Activated naive CD4-positive, alpha-beta T cell treated with anti-CD3 and anti-CD28 coated beads, Interleukin-2, amount 50 U/mL, for 24 hours (primary cell): Measurements from ENCODE around the gene UQCR10.

ENCODE experiments used
- H3K27ac Mint-ChIP-seq: one replicate; pipeline ENCODE4 v1.8.0; 2021; ENCODE audit warnings: mild to moderate bottlenecking, mixed read lengths
- H3K27me3 Mint-ChIP-seq: one replicate; pipeline ENCODE4 v1.8.0; 2021; ENCODE audit warnings: mixed read lengths
- H3K36me3 Mint-ChIP-seq: one replicate; pipeline ENCODE4 v1.8.0; 2021; ENCODE audit warnings: mixed read lengths
- H3K4me1 Mint-ChIP-seq: one replicate; pipeline ENCODE4 v1.8.0; 2021; ENCODE audit warnings: mixed read lengths
- H3K4me3 Mint-ChIP-seq: one replicate; pipeline ENCODE4 v1.8.0; 2021; ENCODE audit warnings: mild to moderate bottlenecking, mixed read lengths
- H3K9me3 Mint-ChIP-seq: one replicate; pipeline ENCODE4 v1.8.0; 2021; ENCODE audit warnings: mixed read lengths

The UQCR10 gene

DNA sequence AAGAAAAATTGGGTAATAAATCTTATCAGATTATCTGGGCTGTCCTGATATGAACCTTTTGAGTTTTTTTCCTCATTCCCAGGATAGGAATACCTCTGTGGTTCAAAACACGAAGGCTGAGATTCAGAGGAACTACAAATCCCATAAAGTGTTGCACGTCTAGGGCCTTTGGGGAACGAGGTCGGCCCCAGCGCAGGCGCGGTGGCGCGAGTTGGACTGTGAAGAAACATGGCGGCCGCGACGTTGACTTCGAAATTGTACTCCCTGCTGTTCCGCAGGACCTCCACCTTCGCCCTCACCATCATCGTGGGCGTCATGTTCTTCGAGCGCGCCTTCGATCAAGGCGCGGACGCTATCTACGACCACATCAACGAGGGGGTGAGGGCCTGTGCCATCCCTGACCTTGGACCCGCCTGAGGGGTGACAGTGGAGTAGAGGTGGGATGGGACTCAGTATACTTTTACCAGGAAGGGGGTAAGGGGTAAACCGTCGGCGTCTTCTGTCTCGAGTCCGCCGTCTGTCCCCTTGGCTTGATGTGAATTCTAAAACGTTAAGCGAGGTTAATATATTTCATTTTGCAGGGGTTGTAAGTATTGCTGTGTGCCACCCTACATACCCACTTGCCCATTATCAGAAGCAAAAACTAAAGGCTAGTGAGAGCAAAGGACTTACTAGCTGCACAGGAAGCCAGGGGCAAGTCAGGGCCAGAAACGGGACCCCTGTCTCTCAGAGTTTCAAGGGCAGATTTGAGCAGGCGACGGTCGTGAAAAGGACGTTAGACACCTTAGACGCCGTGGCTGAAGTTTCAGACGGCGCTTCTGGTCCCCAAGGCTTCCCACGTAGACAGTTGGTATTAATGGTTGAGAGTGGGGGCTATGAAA lies at the start of gene UQCR10:
UQCR10 (plus strand) TSS at position 199 of the 881 bp plus-strand sequence; CDS start at position 229, 30 bp downstream.
- peak within 1 kb of the TSS; percentile 99 for H3K4me3 Mint-ChIP-seq
- H3K36me3 Mint-ChIP-seq = peaks cover 9% of the 10 kb centered on the region
- H3K27me3 Mint-ChIP-seq = no peaks in the 10 kb centered on the region
- no peaks in the 10 kb centered on the region for H3K9me3 Mint-ChIP-seq
- peak within 1 kb of the TSS; percentile 99 for H3K27ac Mint-ChIP-seq
- peaks cover 39% of the 10 kb centered on the region for H3K4me1 Mint-ChIP-seq

DNA sequence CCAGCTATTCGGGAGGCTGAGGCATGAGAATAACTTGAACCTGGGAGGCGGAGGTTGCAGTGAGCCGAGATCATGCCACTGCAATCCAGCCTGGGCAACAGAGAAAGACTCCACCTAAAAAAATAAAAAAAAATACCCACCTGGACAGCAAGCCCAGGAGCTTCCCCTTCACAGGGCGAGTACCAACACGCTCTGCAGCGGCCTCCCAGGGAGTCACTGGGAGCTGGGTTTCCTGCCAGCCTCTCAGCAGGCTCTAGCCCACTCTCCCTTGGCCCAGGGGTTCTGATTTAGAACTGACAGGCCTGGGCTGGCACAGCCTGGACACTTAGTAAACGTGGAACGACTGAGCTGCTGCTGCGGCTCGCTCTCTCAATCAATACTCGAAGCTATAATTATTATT lies 49.4 kb upstream of the UQCR10 start:
- H3K27me3 Mint-ChIP-seq = peaks cover 30% of the 10 kb centered on the region
- H3K27ac Mint-ChIP-seq = no peak overlapping the region
- H3K9me3 Mint-ChIP-seq = no peaks in the 10 kb centered on the region
- no peak overlapping the region for H3K4me3 Mint-ChIP-seq
- H3K4me1 Mint-ChIP-seq = no peaks in the 10 kb centered on the region
- H3K36me3 Mint-ChIP-seq = peaks cover 2% of the 10 kb centered on the region

DNA sequence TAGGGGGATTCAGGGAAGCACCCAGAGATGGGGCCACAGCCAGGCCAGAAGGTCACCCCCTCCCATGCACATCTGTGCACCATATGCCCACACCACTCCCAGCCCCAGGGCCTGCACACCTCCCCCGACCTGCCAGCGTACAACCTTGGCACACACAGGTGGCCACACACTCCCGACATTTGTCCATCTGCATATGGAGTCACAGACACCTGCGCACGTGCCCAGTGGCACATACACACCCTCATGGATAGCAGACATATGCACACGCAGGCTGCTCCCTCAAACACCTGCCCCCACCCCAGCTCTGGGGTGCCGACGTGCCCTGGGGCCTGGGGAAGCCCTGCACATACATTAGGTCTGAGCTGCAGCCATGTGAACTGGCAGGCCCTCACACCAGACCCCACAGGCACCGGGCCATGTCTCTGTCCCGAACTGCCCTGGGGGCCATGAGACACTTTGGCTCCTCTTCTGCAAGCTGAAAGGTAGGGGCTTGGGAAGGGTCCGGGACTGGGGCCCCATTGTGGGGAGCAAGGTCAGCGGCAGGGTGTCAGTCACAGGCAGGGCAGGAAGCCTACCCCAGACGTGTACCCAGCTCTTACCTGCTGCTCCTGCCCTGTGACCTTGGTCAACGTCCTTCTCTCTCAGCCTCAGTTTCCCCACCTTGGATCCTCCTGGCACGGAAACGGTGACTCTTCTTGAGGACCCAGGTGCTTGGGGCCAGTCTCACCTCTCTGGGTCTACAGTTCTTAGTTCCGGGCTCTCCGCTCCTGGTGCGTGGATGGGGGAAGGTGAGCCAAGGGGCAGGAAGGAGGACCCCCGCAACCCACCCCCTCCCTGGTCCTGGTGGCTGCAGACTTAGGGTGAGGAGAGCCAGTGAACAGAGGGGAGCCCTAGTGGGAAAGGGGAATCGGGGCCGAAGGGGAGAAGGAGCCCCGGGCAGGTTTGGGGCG lies 47.9 kb upstream of the UQCR10 start:
- no peak overlapping the region for H3K27ac Mint-ChIP-seq
- H3K4me1 Mint-ChIP-seq = no peaks in the 10 kb centered on the region
- H3K36me3 Mint-ChIP-seq = peaks cover 2% of the 10 kb centered on the region
- peak overlapping the region; percentile 19 for H3K4me3 Mint-ChIP-seq
- peaks cover 30% of the 10 kb centered on the region for H3K27me3 Mint-ChIP-seq
- no peaks in the 10 kb centered on the region for H3K9me3 Mint-ChIP-seq

DNA sequence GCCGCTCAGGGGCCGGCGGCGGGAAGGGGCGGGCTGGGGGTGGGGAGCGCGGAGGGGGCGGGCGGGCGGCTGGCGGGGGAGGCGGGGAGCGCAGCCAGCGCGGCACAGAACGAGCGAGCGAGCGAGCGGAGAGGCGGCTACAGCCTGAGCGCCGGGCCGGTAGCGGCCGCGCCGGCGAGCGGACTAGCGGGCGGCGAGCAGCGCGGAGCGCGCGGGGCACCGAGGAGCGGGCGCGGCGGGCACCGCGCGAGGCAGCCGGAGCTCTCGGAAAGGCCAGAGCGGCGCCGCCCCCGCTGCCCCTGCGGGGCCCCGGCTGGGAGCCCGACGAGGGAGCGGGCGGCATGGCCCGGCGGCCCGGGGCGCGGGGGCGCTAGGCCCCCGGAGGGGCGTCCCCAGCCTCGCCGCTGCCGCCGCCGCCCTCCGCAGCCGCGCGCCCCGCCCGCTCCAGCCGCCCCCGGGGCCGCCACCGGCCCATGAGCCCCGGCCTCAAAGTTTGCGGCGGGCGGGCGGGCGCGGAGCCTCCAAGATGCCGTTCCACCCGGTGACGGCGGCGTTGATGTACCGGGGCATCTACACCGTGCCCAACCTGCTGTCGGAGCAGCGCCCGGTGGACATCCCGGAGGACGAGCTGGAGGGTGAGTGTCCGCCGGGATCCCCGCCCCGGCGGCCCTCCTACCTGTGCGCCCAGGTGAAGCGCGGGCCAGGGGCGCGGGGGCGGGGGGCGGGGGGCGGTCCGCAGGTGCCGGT lies 47.1 kb upstream of the UQCR10 start, which contains the start of gene CABP7:
CABP7 (plus strand) TSS at position 105 of the 747 bp plus-strand sequence; CDS start at position 527, 422 bp downstream.
- no peak within 1 kb of the TSS for H3K27ac Mint-ChIP-seq
- peaks cover 2% of the 10 kb centered on the region for H3K36me3 Mint-ChIP-seq
- H3K9me3 Mint-ChIP-seq = no peaks in the 10 kb centered on the region
- H3K4me1 Mint-ChIP-seq = no peaks in the 10 kb centered on the region
- H3K4me3 Mint-ChIP-seq = peak within 1 kb of the TSS; percentile 19
- H3K27me3 Mint-ChIP-seq = peaks cover 30% of the 10 kb centered on the region

DNA sequence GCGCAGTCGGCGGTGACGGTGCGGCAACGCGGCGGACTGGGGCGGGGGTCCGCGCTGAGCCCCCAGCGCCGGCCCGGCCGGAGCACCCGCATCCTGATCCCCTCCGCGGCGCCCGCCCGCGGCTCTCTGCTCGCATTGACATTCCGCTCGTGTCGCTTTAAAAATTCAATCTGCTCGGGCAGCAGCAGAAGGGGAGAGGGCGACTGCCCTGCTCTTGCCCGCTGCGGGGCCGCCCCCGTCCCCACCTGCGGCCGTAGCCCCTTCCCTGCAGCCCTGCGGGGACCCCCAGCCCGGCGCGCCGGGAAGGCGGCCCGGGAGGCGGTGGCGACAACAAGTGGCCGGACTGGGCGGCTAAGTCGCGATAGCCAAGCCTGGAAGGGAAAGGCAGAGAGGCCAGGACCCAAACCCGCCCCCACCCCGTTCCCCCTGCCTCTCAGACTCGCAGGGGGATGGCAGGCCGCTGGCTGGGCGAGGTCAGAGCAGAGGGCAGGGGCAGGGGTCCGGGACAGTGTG lies 46.3 kb upstream of the UQCR10 start:
- Mint-ChIP-seq H3K27ac (no peak overlapping the region), H3K36me3 (peaks cover 2% of the 10 kb centered on the region), H3K9me3 (no peaks in the 10 kb centered on the region), H3K27me3 (peaks cover 30% of the 10 kb centered on the region), H3K4me1 (no peaks in the 10 kb centered on the region), H3K4me3 (no peak overlapping the region)

DNA sequence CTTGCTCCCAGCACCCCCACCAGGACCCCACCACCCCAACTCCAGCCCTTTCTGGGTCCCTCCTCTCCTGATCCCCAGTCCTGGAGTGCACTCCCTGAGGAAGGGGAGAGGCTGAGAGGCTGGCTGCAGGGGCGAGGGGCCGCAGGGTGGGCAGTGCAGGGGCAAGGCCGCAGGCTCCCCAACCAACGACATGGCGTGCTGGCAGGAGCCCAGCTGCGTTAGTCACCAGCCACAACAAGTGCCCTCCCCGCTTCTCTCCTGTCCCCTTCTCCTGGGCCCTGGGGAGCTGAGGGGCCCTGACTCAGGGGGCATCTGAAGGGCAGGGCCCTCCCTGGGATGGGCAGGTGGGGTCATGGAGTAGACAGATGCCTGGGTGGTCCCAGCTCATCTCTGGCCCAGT lies 45.0 kb upstream of the UQCR10 start:
- H3K4me3 Mint-ChIP-seq = no peak overlapping the region
- H3K9me3 Mint-ChIP-seq = no peaks in the 10 kb centered on the region
- no peaks in the 10 kb centered on the region for H3K4me1 Mint-ChIP-seq
- no peak overlapping the region for H3K27ac Mint-ChIP-seq
- peaks cover 20% of the 10 kb centered on the region for H3K27me3 Mint-ChIP-seq
- no peaks in the 10 kb centered on the region for H3K36me3 Mint-ChIP-seq

DNA sequence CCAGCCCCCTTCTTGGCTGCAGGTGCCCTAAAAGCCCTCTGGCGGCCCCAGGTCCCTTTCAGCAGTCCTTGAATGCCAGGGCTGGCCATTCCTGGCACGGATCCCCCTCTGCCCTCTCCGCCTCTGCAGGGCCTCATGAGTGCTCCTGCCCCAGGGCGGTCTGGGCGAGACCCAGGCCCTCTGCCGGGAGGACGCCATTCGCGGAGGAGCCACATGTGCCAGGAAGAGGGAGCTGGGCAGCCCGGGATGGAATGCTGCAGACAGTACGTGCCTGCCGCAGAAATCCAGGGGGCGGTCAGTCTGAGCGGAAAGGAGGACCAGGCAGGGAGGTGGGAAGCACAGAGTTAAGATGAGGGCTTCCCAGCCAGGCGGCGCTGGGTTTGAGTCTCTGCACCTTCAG lies 44.6 kb upstream of the UQCR10 start:
- Mint-ChIP-seq H3K9me3 (no peaks in the 10 kb centered on the region), H3K36me3 (no peaks in the 10 kb centered on the region), H3K27ac (no peak overlapping the region), H3K4me1 (no peaks in the 10 kb centered on the region), H3K27me3 (peaks cover 16% of the 10 kb centered on the region), H3K4me3 (no peak overlapping the region)

DNA sequence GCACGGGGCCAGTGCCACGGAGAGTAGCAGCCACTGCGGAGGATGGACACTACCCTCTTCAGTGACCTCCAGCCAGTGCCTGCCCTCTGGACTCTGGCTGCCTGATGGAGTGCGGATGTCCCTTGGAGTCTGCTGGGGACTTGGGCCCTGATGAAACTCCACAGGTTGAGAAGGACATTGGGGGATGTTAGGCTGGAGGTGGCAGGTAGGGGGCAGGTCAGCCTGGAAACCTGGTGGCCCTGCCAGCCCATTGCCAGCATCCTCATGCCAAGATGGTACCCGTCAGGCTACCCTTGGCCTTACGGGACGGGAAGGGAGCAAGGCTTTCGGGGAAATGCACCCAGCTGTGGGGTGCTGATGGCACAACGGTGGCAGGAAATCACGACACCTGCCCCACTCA lies 43.4 kb upstream of the UQCR10 start:
- Mint-ChIP-seq H3K9me3 (no peaks in the 10 kb centered on the region), H3K4me3 (no peak overlapping the region), H3K36me3 (no peaks in the 10 kb centered on the region), H3K4me1 (no peaks in the 10 kb centered on the region), H3K27ac (no peak overlapping the region), H3K27me3 (peaks cover 9% of the 10 kb centered on the region)

DNA sequence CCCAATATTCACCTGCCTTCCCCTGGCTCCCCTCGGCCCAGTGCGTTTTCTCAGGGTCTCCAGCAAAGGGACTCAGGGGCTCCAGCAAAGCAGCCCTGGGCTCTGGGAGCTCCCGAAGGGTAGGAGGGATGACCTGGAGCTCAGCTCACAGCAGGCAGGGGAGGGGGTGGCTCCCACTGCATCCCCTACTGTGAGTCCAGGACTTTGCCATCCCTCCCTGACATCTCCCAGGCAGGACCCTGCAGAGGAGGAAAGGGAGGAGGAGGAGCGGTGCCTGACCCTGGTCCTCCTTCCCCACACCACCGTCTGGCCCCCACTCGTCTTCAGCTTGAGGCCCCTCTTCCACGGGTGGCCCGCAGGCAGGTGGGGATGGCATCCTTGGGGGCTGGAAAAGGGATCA lies 42.3 kb upstream of the UQCR10 start:
- no peaks in the 10 kb centered on the region for H3K36me3 Mint-ChIP-seq
- H3K27ac Mint-ChIP-seq = no peak overlapping the region
- no peaks in the 10 kb centered on the region for H3K4me1 Mint-ChIP-seq
- H3K27me3 Mint-ChIP-seq = peaks cover 2% of the 10 kb centered on the region
- no peak overlapping the region for H3K4me3 Mint-ChIP-seq
- H3K9me3 Mint-ChIP-seq = no peaks in the 10 kb centered on the region

DNA sequence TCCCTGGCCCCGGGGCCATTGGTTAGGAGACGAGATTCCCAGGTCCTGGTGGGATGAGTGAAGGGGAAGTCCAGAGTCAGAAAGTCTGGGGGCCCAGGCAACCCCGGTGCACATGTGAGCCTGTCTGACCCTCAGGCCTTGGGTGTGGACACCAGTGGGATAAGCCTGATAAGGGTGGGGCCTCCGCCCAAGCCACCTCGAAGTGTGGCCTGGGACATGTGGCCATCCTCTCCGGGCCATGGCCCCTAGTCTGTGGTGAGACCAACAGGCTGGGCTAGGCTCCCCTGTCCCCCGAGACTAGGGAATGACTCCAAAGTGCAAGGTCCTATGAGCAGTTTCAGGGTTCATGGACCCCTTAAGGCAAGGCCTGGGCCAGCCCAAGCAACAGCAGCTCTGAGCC lies 41.1 kb upstream of the UQCR10 start:
- no peak overlapping the region for H3K27ac Mint-ChIP-seq

DNA sequence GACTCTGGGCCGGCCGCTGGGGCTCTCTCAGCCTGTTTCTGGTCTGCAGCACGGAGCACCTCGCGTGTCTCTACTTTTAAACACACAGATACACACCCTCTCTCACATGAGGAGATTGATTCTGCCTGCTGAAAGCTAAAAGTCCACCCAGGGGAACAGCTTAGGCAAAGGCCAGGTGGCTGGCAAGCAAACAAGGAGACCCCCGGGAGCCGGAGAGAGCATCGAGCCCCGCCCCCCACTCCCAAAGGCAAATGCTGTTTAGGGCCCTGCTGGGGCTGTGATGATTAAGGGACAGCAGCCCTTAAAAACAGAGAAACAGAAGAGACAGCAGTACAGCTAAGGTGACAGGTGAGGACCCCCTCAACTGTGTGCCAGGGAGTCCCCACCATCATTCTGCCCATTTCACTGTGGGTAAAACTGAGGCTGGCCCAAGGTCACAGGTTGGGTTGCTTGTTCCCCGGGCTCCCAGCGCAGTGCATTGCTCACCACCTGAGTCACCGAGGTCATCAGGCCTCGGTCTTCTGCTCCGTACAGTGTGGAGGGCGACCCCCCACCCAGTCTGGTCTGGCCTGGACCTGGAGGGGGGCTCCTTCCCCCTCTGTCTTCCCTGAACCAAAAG lies 40.5 kb upstream of the UQCR10 start:
- no peaks in the 10 kb centered on the region for H3K9me3 Mint-ChIP-seq
- no peaks in the 10 kb centered on the region for H3K27me3 Mint-ChIP-seq
- no peak overlapping the region for H3K27ac Mint-ChIP-seq
- no peaks in the 10 kb centered on the region for H3K36me3 Mint-ChIP-seq
- no peak overlapping the region for H3K4me3 Mint-ChIP-seq
- no peaks in the 10 kb centered on the region for H3K4me1 Mint-ChIP-seq

More for the DNA sequence above, 41.1 kb upstream of the UQCR10 start:
- Mint-ChIP-seq H3K4me1 (no peaks in the 10 kb centered on the region), H3K36me3 (no peaks in the 10 kb centered on the region), H3K9me3 (no peaks in the 10 kb centered on the region), H3K4me3 (no peak overlapping the region), H3K27me3 (peaks cover 2% of the 10 kb centered on the region)

DNA sequence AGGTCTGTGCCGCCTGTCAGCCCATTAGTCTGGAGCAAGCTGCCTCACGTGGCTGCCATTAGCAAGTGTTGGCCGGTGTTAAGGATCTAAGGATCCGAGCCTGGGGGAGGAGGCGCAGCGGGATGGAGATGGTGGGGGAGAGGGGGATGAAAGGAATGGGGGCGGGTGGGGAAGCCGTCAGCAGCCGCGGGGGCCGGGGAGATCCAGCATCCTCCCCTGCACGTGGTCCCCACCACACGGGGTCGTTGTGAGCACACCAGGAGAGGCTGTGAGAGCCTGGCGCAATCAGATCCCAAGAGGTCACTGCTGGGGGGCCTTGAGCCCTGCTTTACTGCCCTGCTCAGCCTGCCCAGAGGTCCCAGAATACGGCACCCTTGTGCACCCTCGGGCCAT lies 40.0 kb upstream of the UQCR10 start:
- Mint-ChIP-seq H3K4me1 (no peaks in the 10 kb centered on the region), H3K9me3 (no peaks in the 10 kb centered on the region), H3K4me3 (no peak overlapping the region), H3K27ac (no peak overlapping the region), H3K36me3 (no peaks in the 10 kb centered on the region), H3K27me3 (no peaks in the 10 kb centered on the region)

DNA sequence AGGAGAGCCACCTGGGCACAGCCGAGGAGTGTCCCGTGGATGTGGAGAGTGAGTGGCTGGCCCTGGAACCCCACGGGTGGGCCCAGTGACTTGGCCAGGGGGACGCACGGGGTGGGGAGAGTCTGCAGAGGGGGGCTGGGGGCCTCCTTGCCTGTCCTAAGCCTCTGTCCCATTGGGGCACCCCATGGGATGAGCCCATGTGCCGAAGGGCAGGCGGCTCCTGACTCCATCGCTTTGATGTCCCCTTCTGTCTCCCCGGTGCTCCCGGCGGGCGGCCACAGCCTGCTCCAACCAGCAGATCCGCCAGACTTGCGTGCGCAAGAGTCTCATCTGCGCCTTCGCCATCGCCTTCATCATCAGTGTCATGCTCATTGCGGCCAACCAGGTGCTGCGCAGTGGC lies 38.0 kb upstream of the UQCR10 start:
- Mint-ChIP-seq H3K36me3 (no peaks in the 10 kb centered on the region), H3K4me3 (no peak overlapping the region), H3K4me1 (no peaks in the 10 kb centered on the region), H3K27me3 (no peaks in the 10 kb centered on the region), H3K27ac (no peak overlapping the region), H3K9me3 (no peaks in the 10 kb centered on the region)

DNA sequence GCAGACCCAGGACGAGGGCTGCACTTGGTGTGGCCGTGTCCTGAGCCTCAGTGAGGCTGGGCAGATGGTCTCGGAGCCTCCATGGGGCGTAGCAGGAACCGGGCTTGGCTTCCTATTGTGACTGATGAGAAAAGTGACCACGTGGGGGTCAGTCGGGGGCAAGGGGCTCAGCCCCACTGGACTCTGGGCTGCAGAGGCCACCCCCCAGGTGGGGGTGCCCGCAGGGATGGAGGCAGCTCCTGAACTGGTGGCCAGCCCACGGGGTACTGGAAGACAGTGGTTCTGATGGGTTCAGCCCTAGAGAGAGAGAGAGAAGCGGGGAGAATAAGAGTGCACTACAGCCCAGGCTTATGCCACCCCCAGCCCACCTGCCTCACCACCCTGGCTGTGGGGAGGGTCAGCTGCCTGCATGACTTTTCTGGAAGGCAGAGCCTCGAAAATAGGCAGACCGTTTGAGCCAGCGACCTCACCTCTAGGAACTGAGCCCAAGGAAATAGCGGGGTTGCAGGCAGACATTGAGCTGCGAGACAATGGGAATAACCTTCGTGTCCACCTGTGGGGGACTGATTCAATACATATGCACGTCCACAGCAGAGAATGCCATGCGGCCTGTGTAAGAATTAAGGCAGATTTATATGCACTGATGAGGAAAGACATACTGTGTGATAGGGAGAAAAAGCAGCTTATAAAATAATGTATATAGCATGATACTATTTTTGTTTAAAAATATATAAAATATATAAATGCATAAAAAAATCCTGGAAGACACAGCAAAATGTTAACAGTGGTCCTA lies 35.9 kb upstream of the UQCR10 start:
- H3K4me1 Mint-ChIP-seq = no peaks in the 10 kb centered on the region
- H3K27ac Mint-ChIP-seq = no peak overlapping the region
- H3K27me3 Mint-ChIP-seq = no peaks in the 10 kb centered on the region
- H3K9me3 Mint-ChIP-seq = no peaks in the 10 kb centered on the region
- H3K36me3 Mint-ChIP-seq = peaks cover 4% of the 10 kb centered on the region
- H3K4me3 Mint-ChIP-seq = no peak overlapping the region
